ENCODE measurements around the gene HMCN2. TPM values are rescaled to one million over a fixed set of nuclear protein-coding genes. Genes with fewer than 3 reads are reported as not detected.
"Not testable (repeated sequence)": the region's sequence is repeated elsewhere in the genome, so short reads cannot be mapped to it uniquely, and the experiment has no call there.

Gene HMCN2
- total and polyA plus RNA-seq, 2 experiments from 2014 or later = 0.27 to 0.36 TPM

DNA sequence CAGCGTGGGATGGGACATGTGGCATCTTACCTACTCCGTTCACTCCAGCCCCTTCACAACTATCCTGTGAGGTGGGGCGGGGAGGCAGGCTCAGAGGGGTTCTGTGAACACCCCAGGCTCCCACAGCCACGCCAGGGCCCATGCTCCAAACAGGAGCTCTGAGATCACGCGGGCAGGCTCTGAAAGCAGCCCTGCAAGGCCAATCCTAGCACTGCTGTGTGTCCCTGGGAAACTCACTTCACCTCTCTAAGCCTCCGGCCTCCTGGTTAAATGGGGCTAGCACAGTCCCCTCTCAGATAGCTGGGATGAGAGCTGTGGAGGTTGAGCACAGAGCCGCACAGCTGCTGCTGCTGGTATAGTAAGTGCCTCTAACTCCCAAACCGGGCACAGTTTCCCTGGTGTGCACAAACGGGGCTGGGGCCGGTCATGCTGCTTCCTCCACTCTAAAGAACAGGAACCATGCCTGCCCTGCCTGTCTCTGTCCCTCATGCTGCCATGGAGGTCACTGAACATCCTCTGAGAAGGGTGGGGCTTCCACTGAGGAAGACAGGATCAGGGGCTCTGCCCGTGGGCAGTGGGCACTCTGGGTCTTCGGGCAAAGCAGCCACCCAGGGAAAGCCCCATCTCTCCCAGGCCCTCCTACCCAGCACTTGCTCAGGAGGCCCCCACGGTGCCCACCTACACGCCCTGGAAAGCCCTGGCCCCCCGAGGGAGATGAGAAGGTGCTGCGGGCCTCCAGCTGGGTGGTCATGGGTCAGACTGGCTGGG, 166.2 kb downstream of the HMCN2 start:
- Histone ChIP-seq H3K27ac (no peak overlapping the region), H3K9me3 (ENCODE audit: low read depth) (no peaks in the 10 kb centered on the region), H3K36me3 (no peaks in the 10 kb centered on the region), H3K27me3 (peaks cover 25% of the 10 kb centered on the region), H3K4me3 (no peak overlapping the region), H3K4me1 (ENCODE audit: low read depth) (peaks cover 5% of the 10 kb centered on the region)
- DNase-seq (ENCODE audit: low read depth in 1 of 2, low spot score in 1 of 2) = no peak
- TF ChIP-seq, protein P1, sequence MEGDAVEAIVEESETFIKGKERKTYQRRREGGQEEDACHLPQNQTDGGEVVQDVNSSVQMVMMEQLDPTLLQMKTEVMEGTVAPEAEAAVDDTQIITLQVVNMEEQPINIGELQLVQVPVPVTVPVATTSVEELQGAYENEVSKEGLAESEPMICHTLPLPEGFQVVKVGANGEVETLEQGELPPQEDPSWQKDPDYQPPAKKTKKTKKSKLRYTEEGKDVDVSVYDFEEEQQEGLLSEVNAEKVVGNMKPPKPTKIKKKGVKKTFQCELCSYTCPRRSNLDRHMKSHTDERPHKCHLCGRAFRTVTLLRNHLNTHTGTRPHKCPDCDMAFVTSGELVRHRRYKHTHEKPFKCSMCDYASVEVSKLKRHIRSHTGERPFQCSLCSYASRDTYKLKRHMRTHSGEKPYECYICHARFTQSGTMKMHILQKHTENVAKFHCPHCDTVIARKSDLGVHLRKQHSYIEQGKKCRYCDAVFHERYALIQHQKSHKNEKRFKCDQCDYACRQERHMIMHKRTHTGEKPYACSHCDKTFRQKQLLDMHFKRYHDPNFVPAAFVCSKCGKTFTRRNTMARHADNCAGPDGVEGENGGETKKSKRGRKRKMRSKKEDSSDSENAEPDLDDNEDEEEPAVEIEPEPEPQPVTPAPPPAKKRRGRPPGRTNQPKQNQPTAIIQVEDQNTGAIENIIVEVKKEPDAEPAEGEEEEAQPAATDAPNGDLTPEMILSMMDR (IDR thresholded peaks at IDR 0.05; ENCODE audit: low read depth, low read length) = no peak

DNA sequence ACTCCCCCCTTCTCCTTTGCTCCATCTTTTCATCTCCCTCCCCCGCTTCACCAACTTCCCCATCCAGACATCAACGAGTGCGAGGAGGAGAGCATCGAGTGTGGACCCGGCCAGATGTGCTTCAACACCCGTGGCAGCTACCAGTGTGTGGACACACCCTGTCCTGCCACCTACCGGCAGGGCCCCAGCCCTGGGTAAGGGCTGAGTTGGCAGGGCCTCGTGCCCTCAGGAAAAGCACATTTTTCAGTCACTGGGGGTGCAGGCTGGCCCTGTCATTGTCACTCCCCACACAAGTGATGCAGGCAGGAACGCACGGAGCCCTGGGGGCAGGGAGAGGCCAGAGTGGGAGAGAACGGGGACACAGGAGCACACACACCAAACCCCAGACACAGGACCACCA, 166.8 kb downstream of the HMCN2 start:
- TF ChIP-seq, protein P1 (IDR thresholded peaks at IDR 0.05; ENCODE audit: low read depth, low read length) = no peak
- DNase-seq (ENCODE audit: low read depth in 1 of 2, low spot score in 1 of 2) = no peak
- no peaks in the 10 kb centered on the region for H3K9me3 ChIP-seq (ENCODE audit: low read depth)
- peaks cover 5% of the 10 kb centered on the region for H3K4me1 ChIP-seq (ENCODE audit: low read depth)
- H3K27me3 ChIP-seq = peaks cover 25% of the 10 kb centered on the region
- no peak overlapping the region for H3K27ac ChIP-seq
- no peak overlapping the region for H3K4me3 ChIP-seq
- H3K36me3 ChIP-seq = no peaks in the 10 kb centered on the region

DNA sequence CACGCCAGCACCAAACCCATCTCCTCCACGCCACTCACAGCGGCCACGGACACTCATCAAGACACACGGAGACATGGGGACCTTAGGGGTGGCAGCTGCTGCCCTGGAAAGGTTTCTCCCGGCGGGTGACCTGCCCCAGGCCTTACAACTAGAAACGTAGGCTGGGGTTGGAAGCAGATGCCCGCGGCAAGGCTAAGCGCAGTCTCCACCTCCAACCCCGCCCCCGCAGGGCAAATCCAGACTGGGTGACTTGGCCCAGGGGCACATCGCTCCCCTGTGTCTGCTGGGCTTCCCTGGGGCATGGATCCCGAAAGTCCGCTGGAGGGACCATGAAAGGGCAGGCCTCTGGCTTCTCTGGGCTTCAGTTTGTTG, 167.2 kb downstream of the HMCN2 start:
- Histone ChIP-seq H3K4me3 (no peak overlapping the region), H3K36me3 (no peaks in the 10 kb centered on the region), H3K9me3 (ENCODE audit: low read depth) (no peaks in the 10 kb centered on the region), H3K4me1 (ENCODE audit: low read depth) (peaks cover 5% of the 10 kb centered on the region), H3K27me3 (peaks cover 25% of the 10 kb centered on the region), H3K27ac (no peak overlapping the region)
- TF ChIP-seq, protein P1 (IDR thresholded peaks at IDR 0.05; ENCODE audit: low read depth, low read length) = no peak
- DNase-seq (ENCODE audit: low read depth in 1 of 2, low spot score in 1 of 2) = no peak

DNA sequence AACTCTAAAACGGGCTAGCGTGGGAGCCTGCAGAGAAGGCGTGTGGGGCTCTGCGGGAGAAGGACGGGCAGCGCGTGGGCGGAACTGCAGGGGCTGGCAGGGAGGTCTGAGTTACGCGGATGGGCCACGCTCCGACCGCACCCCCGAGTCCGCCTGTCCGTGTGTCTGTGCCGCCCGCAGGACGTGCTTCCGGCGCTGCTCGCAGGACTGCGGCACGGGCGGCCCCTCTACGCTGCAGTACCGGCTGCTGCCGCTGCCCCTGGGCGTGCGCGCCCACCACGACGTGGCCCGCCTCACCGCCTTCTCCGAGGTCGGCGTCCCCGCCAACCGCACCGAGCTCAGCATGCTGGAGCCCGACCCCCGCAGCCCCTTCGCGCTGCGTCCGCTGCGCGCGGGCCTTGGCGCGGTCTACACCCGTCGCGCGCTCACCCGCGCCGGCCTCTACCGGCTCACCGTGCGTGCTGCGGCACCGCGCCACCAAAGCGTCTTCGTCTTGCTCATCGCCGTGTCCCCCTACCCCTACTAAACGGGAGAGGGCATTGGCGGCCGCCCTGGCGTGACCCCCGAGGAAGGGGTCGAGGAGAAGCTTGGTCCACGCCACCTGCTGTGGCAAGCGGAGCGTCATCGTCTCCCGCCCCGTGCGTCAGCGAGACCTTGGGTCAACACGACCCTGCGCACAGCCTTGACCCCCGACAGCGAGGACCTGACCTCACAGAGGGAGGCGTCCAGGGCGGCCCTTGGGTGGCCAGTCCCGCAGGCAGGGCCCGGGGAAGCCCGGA, 167.8 kb downstream of the HMCN2 start:
- peaks cover 5% of the 10 kb centered on the region for H3K4me1 ChIP-seq (ENCODE audit: low read depth)
- H3K27ac ChIP-seq = no peak overlapping the region
- peak; percentile 69 to 83 for DNase-seq (ENCODE audit: low read depth in 1 of 2, low spot score in 1 of 2)
- no peaks in the 10 kb centered on the region for H3K9me3 ChIP-seq (ENCODE audit: low read depth)
- TF ChIP-seq, protein P1 (IDR thresholded peaks at IDR 0.05; ENCODE audit: low read depth, low read length) = peak; percentile 58
- peak overlapping the region; percentile 33 for H3K4me3 ChIP-seq
- no peaks in the 10 kb centered on the region for H3K36me3 ChIP-seq
- peaks cover 25% of the 10 kb centered on the region for H3K27me3 ChIP-seq

DNA sequence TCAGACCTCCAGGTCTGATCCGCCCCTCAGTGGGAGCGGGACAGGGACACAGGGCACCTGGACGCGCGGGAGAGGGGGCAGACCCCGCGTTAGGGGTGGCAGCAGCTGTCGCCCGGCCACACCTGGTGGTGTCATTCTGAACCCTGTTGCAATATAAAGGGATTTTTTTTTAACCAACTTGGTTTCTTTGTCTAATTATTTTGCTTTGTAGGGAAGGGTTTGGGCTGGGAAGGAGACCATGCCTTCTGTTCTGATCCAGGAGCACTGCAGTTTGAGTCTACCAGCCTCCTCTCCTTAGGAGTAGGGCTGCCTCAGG, 168.3 kb downstream of the HMCN2 start:
- Histone ChIP-seq H3K4me3 (no peak overlapping the region), H3K36me3 (no peaks in the 10 kb centered on the region), H3K9me3 (ENCODE audit: low read depth) (no peaks in the 10 kb centered on the region), H3K4me1 (ENCODE audit: low read depth) (peaks cover 5% of the 10 kb centered on the region), H3K27me3 (peaks cover 25% of the 10 kb centered on the region), H3K27ac (no peak overlapping the region)
- TF ChIP-seq, protein P1 (IDR thresholded peaks at IDR 0.05; ENCODE audit: low read depth, low read length) = no peak
- DNase-seq (ENCODE audit: low read depth in 1 of 2, low spot score in 1 of 2) = no peak

GRCh38 chr9:130434656-130435055, 169.1 kb downstream of the HMCN2 start:
- peaks cover 11% of the 10 kb centered on the region for H3K4me1 ChIP-seq (ENCODE audit: low read depth)
- not testable (repeated sequence) for DNase-seq (ENCODE audit: low read depth in 1 of 2, low spot score in 1 of 2); H3K4me3 ChIP-seq; H3K9me3 ChIP-seq (ENCODE audit: low read depth); H3K36me3 ChIP-seq; H3K27ac ChIP-seq
- H3K27me3 ChIP-seq = peaks cover 25% of the 10 kb centered on the region
